ENCODE results near the gene CUEDC2.

The CUEDC2 gene

GRCh38 chr10:102396317-102396650, 36.1 kb downstream of the CUEDC2 start:
- no peak for DNase-seq

- peak; percentile 90 for DNase-seq
Observed at GRCh38 chr10:102395400-102396316, 36.7 kb downstream of the CUEDC2 start, which contains the start of gene NFKB2. Gene NFKB2 (plus strand): TSS chr10:102395705. CDS start chr10:102395960, 255 bp downstream.

GRCh38 chr10:102394801-102395399, 37.5 kb downstream of the CUEDC2 start:
- DNase-seq = no peak

GRCh38 chr10:102394079-102394800, 38.1 kb downstream of the CUEDC2 start:
- DNase-seq = peak; percentile 97

- no peak for DNase-seq
Observed at GRCh38 chr10:102393411-102394078, 38.8 kb downstream of the CUEDC2 start.

GRCh38 chr10:102392306-102392705, 40.1 kb downstream of the CUEDC2 start:
- DNase-seq = no peak

- no peak for DNase-seq
Observed at GRCh38 chr10:102389894-102390293, 42.5 kb downstream of the CUEDC2 start.

GRCh38 chr10:102384606-102385429, 47.6 kb downstream of the CUEDC2 start:
- DNase-seq = no peak

GRCh38 chr10:102384053-102384452, 48.3 kb downstream of the CUEDC2 start:
- peak; percentile 44 for DNase-seq

- no peak for DNase-seq
Observed at GRCh38 chr10:102382871-102383270, 49.5 kb downstream of the CUEDC2 start.

GRCh38 chr10:102381983-102382382, 50.4 kb downstream of the CUEDC2 start:
- no peak for DNase-seq

- DNase-seq = no peak
Observed at GRCh38 chr10:102379383-102379782, 53.0 kb downstream of the CUEDC2 start.

- no peak for DNase-seq
Observed at GRCh38 chr10:102376901-102377300, 55.5 kb downstream of the CUEDC2 start.

GRCh38 chr10:102375867-102376266, 56.5 kb downstream of the CUEDC2 start:
- no peak for DNase-seq

GRCh38 chr10:102375250-102375649, 57.1 kb downstream of the CUEDC2 start:
- DNase-seq = peak; percentile 21
